Activated naive CD4-positive, alpha-beta T cell treated with anti-CD3 and anti-CD28 coated beads, Interleukin-2, amount 50 U/mL, for 24 hours (primary cell): ENCODE data around the gene UBE3D.
A peak's percentile ranks its signal among the peaks of the same experiment; 100 is the strongest.

Source experiments
- H3K27ac Mint-ChIP-seq: one replicate; pipeline ENCODE4 v1.8.0; 2021; ENCODE audit warnings: mild to moderate bottlenecking, mixed read lengths
- H3K27me3 Mint-ChIP-seq: one replicate; pipeline ENCODE4 v1.8.0; 2021; ENCODE audit warnings: mixed read lengths
- H3K36me3 Mint-ChIP-seq: one replicate; pipeline ENCODE4 v1.8.0; 2021; ENCODE audit warnings: mixed read lengths
- H3K4me1 Mint-ChIP-seq: one replicate; pipeline ENCODE4 v1.8.0; 2021; ENCODE audit warnings: mixed read lengths
- H3K4me3 Mint-ChIP-seq: one replicate; pipeline ENCODE4 v1.8.0; 2021; ENCODE audit warnings: mild to moderate bottlenecking, mixed read lengths
- H3K9me3 Mint-ChIP-seq: one replicate; pipeline ENCODE4 v1.8.0; 2021; ENCODE audit warnings: mixed read lengths

Gene UBE3D

GRCh38 chr6:83068616-83069015 is 3.0 kb upstream of the UBE3D start:
- Mint-ChIP-seq H3K9me3 (no peaks in the 10 kb centered on the region), H3K36me3 (peaks cover 2% of the 10 kb centered on the region), H3K27me3 (no peaks in the 10 kb centered on the region), H3K27ac (peak overlapping the region; percentile 85), H3K4me1 (peaks cover 54% of the 10 kb centered on the region), H3K4me3 (peak overlapping the region; percentile 90)

GRCh38 chr6:83067448-83068439 is 2.1 kb upstream of the UBE3D start, which contains the start of gene DOP1A:
DOP1A (plus strand) TSS chr6:83067671; CDS start chr6:83096978, 29,307 bp downstream.
- peak within 1 kb of the TSS; percentile 85 for H3K27ac Mint-ChIP-seq
- peaks cover 3% of the 10 kb centered on the region for H3K36me3 Mint-ChIP-seq
- peaks cover 57% of the 10 kb centered on the region for H3K4me1 Mint-ChIP-seq
- H3K9me3 Mint-ChIP-seq = no peaks in the 10 kb centered on the region
- H3K4me3 Mint-ChIP-seq = peak within 1 kb of the TSS; percentile 90
- H3K27me3 Mint-ChIP-seq = no peaks in the 10 kb centered on the region

GRCh38 chr6:83062225-83062624 is 3.4 kb downstream of the UBE3D start:
- H3K4me1 Mint-ChIP-seq = peaks cover 34% of the 10 kb centered on the region
- no peak overlapping the region for H3K4me3 Mint-ChIP-seq
- H3K36me3 Mint-ChIP-seq = peaks cover 15% of the 10 kb centered on the region
- no peaks in the 10 kb centered on the region for H3K9me3 Mint-ChIP-seq
- no peaks in the 10 kb centered on the region for H3K27me3 Mint-ChIP-seq
- no peak overlapping the region for H3K27ac Mint-ChIP-seq

GRCh38 chr6:83061190-83061589 is 4.5 kb downstream of the UBE3D start:
- Mint-ChIP-seq H3K4me1 (peaks cover 32% of the 10 kb centered on the region), H3K9me3 (no peaks in the 10 kb centered on the region), H3K27me3 (no peaks in the 10 kb centered on the region), H3K27ac (no peak overlapping the region), H3K4me3 (no peak overlapping the region), H3K36me3 (peaks cover 22% of the 10 kb centered on the region)

GRCh38 chr6:83057705-83058321 is 7.8 kb downstream of the UBE3D start:
- H3K27ac Mint-ChIP-seq = no peak overlapping the region
- H3K4me1 Mint-ChIP-seq = peaks cover 19% of the 10 kb centered on the region
- H3K4me3 Mint-ChIP-seq = no peak overlapping the region
- no peaks in the 10 kb centered on the region for H3K9me3 Mint-ChIP-seq
- H3K27me3 Mint-ChIP-seq = no peaks in the 10 kb centered on the region
- peaks cover 26% of the 10 kb centered on the region for H3K36me3 Mint-ChIP-seq

- peaks cover 21% of the 10 kb centered on the region for H3K36me3 Mint-ChIP-seq
- peaks cover 4% of the 10 kb centered on the region for H3K4me1 Mint-ChIP-seq
- H3K27ac Mint-ChIP-seq = no peak overlapping the region
- H3K4me3 Mint-ChIP-seq = no peak overlapping the region
- no peaks in the 10 kb centered on the region for H3K9me3 Mint-ChIP-seq
- H3K27me3 Mint-ChIP-seq = no peaks in the 10 kb centered on the region
Measured at GRCh38 chr6:83055366-83055964, 10.2 kb downstream of the UBE3D start.

- Mint-ChIP-seq H3K27me3 (no peaks in the 10 kb centered on the region), H3K4me1 (peaks cover 4% of the 10 kb centered on the region), H3K4me3 (no peak overlapping the region), H3K9me3 (no peaks in the 10 kb centered on the region), H3K27ac (no peak overlapping the region), H3K36me3 (peaks cover 17% of the 10 kb centered on the region)
Measured at GRCh38 chr6:83053678-83054077, 12.0 kb downstream of the UBE3D start.

- H3K27me3 Mint-ChIP-seq = no peaks in the 10 kb centered on the region
- H3K4me1 Mint-ChIP-seq = peaks cover 4% of the 10 kb centered on the region
- no peaks in the 10 kb centered on the region for H3K9me3 Mint-ChIP-seq
- H3K27ac Mint-ChIP-seq = no peak overlapping the region
- peaks cover 13% of the 10 kb centered on the region for H3K36me3 Mint-ChIP-seq
- no peak overlapping the region for H3K4me3 Mint-ChIP-seq
Measured at GRCh38 chr6:83051377-83052172, 14.1 kb downstream of the UBE3D start.

GRCh38 chr6:83047065-83047754 is 18.4 kb downstream of the UBE3D start:
- H3K27me3 Mint-ChIP-seq = no peaks in the 10 kb centered on the region
- H3K4me1 Mint-ChIP-seq = no peaks in the 10 kb centered on the region
- H3K4me3 Mint-ChIP-seq = no peak overlapping the region
- H3K9me3 Mint-ChIP-seq = no peaks in the 10 kb centered on the region
- no peak overlapping the region for H3K27ac Mint-ChIP-seq
- H3K36me3 Mint-ChIP-seq = peaks cover 8% of the 10 kb centered on the region

- H3K4me1 Mint-ChIP-seq = no peaks in the 10 kb centered on the region
- peaks cover 5% of the 10 kb centered on the region for H3K36me3 Mint-ChIP-seq
- no peak overlapping the region for H3K27ac Mint-ChIP-seq
- H3K9me3 Mint-ChIP-seq = no peaks in the 10 kb centered on the region
- H3K27me3 Mint-ChIP-seq = no peaks in the 10 kb centered on the region
- H3K4me3 Mint-ChIP-seq = no peak overlapping the region
Measured at GRCh38 chr6:83044091-83044768, 21.4 kb downstream of the UBE3D start.

- no peaks in the 10 kb centered on the region for H3K4me1 Mint-ChIP-seq
- no peak overlapping the region for H3K4me3 Mint-ChIP-seq
- no peaks in the 10 kb centered on the region for H3K27me3 Mint-ChIP-seq
Measured at GRCh38 chr6:83042467-83043053, 23.1 kb downstream of the UBE3D start.

GRCh38 chr6:83038246-83038645 is 27.4 kb downstream of the UBE3D start:
- Mint-ChIP-seq H3K9me3 (peaks cover 13% of the 10 kb centered on the region), H3K36me3 (peaks cover 33% of the 10 kb centered on the region), H3K4me3 (no peak overlapping the region), H3K4me1 (no peaks in the 10 kb centered on the region), H3K27me3 (no peaks in the 10 kb centered on the region), H3K27ac (no peak overlapping the region)

More at GRCh38 chr6:83042467-83043053, 23.1 kb downstream of the UBE3D start:
- Mint-ChIP-seq H3K36me3 (peaks cover 7% of the 10 kb centered on the region), H3K9me3 (no peaks in the 10 kb centered on the region), H3K27ac (no peak overlapping the region)

GRCh38 chr6:83031689-83032088 is 34.0 kb downstream of the UBE3D start:
- Mint-ChIP-seq H3K9me3 (peaks cover 7% of the 10 kb centered on the region), H3K4me1 (no peaks in the 10 kb centered on the region), H3K36me3 (peaks cover 43% of the 10 kb centered on the region), H3K4me3 (no peak overlapping the region), H3K27me3 (no peaks in the 10 kb centered on the region), H3K27ac (no peak overlapping the region)

GRCh38 chr6:83019741-83020140 is 45.9 kb downstream of the UBE3D start:
- Mint-ChIP-seq H3K4me1 (no peaks in the 10 kb centered on the region), H3K9me3 (peaks cover 7% of the 10 kb centered on the region), H3K27me3 (no peaks in the 10 kb centered on the region), H3K27ac (no peak overlapping the region), H3K4me3 (no peak overlapping the region), H3K36me3 (peaks cover 49% of the 10 kb centered on the region)
